RWPE2 (cell line): ENCODE results near the gene PDE6B.
A peak's percentile ranks its signal among the peaks of the same experiment; 100 is the strongest.

Experiments
- ATAC-seq: fragments of 200-7000 bp; cut with Tn5 transposase; 3 replicates; pipeline ENCODE4 v1.9.1; 2021; ENCODE audit warnings: low read depth
- DNase-seq: peaks from one replicate; pipeline ENCODE4 v3.0.0-alpha.2; 2020; ENCODE audit warnings: low spot score
- H3K27ac ChIP-seq: fragments of 450-650 bp; 2 replicates; pipeline ENCODE4 v1.5.1; 2017; ENCODE audit warnings: mild to moderate bottlenecking; ENCODE audit not compliant: poor library complexity, severe bottlenecking
- H3K27me3 ChIP-seq: fragments of 250-450 bp; sonication (Bioruptor Pico); 2 replicates; pipeline ENCODE4 v1.5.1; 2021; ENCODE audit warnings: mild to moderate bottlenecking, moderate library complexity; ENCODE audit not compliant: insufficient read depth, poor library complexity, severe bottlenecking
- H3K36me3 ChIP-seq: fragments of 250-450 bp; sonication (Bioruptor Pico); 2 replicates; pipeline ENCODE4 v1.5.1; 2020; ENCODE audit warnings: low read depth, mild to moderate bottlenecking, moderate library complexity
- H3K4me1 ChIP-seq: fragments of 250-450 bp; sonication (Bioruptor Pico); 2 replicates; pipeline ENCODE4 v1.5.1; 2021; ENCODE audit warnings: mild to moderate bottlenecking, moderate library complexity; ENCODE audit not compliant: insufficient read depth, poor library complexity, severe bottlenecking
- H3K4me3 ChIP-seq: fragments of 250-450 bp; sonication (Bioruptor Pico); 2 replicates; pipeline ENCODE4 v1.5.1; 2021; ENCODE audit warnings: mild to moderate bottlenecking, moderate library complexity; ENCODE audit not compliant: severe bottlenecking
- H3K9me3 ChIP-seq: fragments of 250-450 bp; sonication (Bioruptor Pico); 2 replicates; pipeline ENCODE4 v1.5.1; 2021; ENCODE audit warnings: mild to moderate bottlenecking, moderate library complexity; ENCODE audit not compliant: severe bottlenecking
- TF ChIP-seq, protein P1 (sequence below): fragments of 450-650 bp; IDR thresholded peaks from one replicate; pipeline ENCODE4 v1.5.1; 2017; ENCODE audit warnings: mild to moderate bottlenecking, moderate library complexity; ENCODE audit not compliant: poor library complexity, severe bottlenecking

Gene PDE6B

DNA sequence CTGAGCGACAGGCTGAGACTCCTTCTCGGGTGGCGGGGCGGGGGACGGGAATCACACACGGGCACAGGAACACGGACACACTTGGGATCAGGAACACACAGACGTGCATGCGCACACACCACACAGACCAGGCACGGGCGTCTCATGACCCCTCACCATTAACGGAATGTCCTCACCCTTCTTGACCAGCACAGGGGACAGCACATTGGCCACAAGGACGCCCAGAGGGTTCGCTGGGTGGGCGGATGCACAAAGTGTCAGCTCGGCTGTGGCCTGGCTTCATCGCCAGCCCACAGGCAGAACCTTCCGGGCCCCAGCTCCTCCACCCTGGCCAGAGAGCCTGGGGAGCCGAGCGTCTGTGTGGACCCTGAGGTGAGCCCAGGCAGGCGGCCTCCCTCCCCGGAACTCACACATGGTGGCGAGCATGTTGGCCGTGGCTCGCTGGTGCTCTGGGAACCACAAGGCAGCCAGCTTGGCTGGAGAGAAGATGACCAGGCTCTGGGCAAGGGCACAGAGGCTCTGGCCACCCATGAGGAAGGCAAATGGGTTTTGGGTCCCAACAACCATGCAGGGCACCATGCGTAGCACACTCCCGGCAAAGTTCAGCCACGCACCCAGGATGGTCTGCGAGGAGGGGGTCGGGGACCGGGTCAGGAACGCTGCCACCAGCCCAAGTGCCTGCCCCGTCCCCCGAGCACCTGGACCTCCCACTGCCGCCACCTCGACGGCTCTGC is 60.5 kb downstream of the PDE6B start:
- TF ChIP-seq, protein P1, sequence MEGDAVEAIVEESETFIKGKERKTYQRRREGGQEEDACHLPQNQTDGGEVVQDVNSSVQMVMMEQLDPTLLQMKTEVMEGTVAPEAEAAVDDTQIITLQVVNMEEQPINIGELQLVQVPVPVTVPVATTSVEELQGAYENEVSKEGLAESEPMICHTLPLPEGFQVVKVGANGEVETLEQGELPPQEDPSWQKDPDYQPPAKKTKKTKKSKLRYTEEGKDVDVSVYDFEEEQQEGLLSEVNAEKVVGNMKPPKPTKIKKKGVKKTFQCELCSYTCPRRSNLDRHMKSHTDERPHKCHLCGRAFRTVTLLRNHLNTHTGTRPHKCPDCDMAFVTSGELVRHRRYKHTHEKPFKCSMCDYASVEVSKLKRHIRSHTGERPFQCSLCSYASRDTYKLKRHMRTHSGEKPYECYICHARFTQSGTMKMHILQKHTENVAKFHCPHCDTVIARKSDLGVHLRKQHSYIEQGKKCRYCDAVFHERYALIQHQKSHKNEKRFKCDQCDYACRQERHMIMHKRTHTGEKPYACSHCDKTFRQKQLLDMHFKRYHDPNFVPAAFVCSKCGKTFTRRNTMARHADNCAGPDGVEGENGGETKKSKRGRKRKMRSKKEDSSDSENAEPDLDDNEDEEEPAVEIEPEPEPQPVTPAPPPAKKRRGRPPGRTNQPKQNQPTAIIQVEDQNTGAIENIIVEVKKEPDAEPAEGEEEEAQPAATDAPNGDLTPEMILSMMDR: no peak
- DNase-seq: peak; percentile 60
- Histone ChIP-seq H3K4me1 (peaks cover 12% of the 10 kb centered on the region), H3K9me3 (no peaks in the 10 kb centered on the region), H3K27ac (no peak overlapping the region), H3K27me3 (no peaks in the 10 kb centered on the region), H3K4me3 (no peak overlapping the region), H3K36me3 (no peaks in the 10 kb centered on the region)
- no peak for ATAC-seq

DNA sequence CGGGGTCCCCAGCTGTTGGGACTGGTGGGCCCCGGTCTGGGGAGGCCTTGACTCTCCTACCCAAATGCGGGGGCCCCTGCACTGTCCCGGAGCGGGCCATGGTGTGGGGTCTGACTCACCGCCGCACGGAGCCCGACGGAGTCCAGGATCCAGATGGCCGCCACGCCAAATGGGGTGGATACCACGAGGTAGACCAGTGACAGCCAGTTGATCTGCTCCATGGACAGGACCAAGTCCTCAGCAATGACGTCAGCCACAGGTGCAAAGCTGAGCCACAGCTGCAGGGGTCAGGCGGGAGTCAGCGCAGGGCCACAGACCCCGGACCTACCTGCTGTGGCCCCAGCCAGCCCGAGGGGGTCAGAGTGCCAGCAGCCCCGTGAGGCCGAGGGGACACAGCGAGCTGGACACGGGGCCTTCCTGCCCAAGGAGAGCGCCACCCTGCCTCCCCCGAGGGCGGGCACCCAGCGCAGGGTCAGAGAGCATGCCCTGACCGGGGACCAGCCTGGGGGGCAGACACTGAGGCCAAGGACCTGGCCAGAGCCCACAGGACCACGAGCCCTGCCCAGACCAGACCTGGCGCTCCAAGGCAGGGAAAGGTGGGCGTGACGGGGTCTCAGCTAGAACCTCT is 61.2 kb downstream of the PDE6B start:
- H3K27ac ChIP-seq: peak overlapping the region; percentile 50
- H3K27me3 ChIP-seq: no peaks in the 10 kb centered on the region
- no peak overlapping the region for H3K4me3 ChIP-seq
- no peaks in the 10 kb centered on the region for H3K36me3 ChIP-seq
- no peaks in the 10 kb centered on the region for H3K9me3 ChIP-seq
- DNase-seq (no peak), ATAC-seq (no peak)
- H3K4me1 ChIP-seq: peaks cover 12% of the 10 kb centered on the region
- TF ChIP-seq, protein P1: no peak

DNA sequence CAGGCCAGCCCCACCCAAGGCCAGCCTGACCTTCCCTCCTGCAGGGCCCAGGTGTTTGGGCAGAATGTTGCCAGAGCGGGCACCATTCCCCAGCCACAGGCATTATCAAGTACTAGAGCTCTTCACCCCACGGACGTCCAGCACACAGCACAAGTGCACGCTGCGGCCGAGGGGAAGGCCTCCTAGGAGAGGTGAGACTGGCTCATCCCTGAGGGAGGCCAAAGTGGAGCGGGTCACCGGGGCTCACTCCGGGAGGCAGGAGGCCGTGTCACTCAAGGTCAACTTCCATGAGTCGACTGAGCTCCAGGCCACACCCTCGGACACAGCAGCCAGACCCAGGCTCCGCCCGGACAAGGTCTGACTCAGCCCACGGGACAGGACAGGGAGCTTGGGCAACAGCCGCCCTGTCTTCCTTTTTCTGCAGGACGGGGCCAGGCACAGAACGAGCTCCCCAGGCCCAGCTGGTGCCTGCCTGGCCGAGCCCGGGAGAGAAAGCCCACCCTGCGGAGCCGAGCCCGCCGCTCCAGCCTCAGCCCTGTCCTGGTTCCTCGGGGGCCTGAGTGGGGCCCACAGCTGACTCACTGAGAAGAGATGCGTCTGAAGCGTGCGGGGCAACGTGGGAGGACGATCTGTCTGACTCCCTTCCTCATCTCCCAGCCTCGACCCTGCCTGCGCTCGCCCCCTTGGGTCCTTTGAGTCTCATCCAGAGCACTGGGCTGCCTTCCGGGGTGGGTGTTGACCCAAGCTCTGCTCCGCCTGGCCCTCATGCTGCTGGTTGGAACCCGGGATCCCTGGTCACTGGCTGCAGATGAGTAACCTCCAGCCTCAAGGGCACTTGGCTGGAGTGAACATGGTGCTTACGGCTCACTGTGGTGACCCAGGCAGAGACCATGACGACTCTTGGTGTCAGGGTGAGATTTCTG is 61.9 kb downstream of the PDE6B start:
- TF ChIP-seq, protein P1: no peak
- peak; percentile 91 for ATAC-seq
- Histone ChIP-seq H3K36me3 (no peaks in the 10 kb centered on the region), H3K4me1 (peaks cover 12% of the 10 kb centered on the region), H3K4me3 (no peak overlapping the region), H3K27me3 (no peaks in the 10 kb centered on the region), H3K9me3 (no peaks in the 10 kb centered on the region), H3K27ac (peak overlapping the region; percentile 50)
- peak; percentile 91 for DNase-seq

DNA sequence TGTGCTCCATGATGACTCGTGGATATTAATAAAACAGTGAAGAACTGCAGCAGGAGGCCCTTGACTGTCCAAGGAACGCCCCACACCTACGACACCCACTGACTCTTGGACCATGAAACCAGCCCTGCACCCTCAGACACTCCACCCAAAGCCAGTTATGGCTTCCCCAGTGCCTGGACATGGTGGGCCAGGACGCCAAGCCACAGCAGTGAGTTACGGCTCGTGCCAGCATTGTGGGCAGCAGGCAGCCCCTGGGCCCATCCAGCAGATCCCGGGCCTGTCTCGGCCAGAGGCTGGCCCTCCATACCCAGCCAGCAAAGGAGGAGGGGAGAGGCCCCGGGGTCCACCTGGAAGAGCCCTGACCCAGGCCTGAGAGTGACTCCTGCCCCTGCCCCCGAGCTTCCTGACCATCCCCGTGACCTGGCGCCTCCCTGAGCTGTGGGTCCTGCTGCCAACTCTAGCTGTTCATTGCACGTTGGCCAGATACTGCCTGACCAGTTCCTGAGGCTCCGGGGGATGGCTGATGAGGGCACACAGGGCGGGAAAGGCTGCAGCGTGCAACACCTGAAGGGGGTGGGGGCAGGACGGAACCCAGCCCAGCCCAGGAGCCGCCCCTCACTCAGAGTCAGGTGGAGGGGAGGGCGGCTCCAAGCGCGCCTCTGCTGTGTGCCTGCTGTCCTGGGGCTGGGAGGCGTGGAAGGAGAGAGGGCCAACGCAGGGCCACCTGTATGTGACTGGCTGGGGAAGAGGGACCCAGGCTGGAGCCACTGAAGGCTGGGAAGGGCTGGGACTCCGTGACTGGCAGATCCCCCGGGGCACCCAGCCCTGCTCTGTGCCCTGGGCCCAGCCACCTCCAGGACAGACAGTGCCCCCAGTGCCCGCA is 62.8 kb downstream of the PDE6B start:
- H3K4me3 ChIP-seq: no peak overlapping the region
- TF ChIP-seq, protein P1: no peak
- DNase-seq (peak; percentile 60), ATAC-seq (no peak)
- no peaks in the 10 kb centered on the region for H3K36me3 ChIP-seq
- H3K4me1 ChIP-seq: peaks cover 12% of the 10 kb centered on the region
- peak overlapping the region; percentile 50 for H3K27ac ChIP-seq
- H3K27me3 ChIP-seq: no peaks in the 10 kb centered on the region
- no peaks in the 10 kb centered on the region for H3K9me3 ChIP-seq
